ENCODE results near the gene UBXN6. TPM values are rescaled to one million over a fixed set of nuclear protein-coding genes. Genes with fewer than 3 reads are reported as not detected.
A peak's percentile ranks its signal among the peaks of the same experiment; 100 is the strongest.

UBXN6 gene
- polyA plus RNA-seq (ENCODE audit: insufficient read length), result 145 TPM

GRCh38 chr19:4457654-4458395, at the start of gene UBXN6:
Gene UBXN6, minus strand, starts transcription at chr19:4457794. Its CDS starts 97 bp downstream, at chr19:4457697.
- peak; percentile 96 for DNase-seq

- no peak for DNase-seq
These were observed 49.5 kb upstream of the UBXN6 start for GRCh38 chr19:4507150-4507452.

- no peak for DNase-seq
These were observed 49.0 kb upstream of the UBXN6 start for GRCh38 chr19:4506449-4507149.

- DNase-seq, result no peak
These were observed 48.2 kb upstream of the UBXN6 start for GRCh38 chr19:4505570-4506448.

- DNase-seq, result no peak
These were observed 47.4 kb upstream of the UBXN6 start for GRCh38 chr19:4504891-4505569.

GRCh38 chr19:4504297-4504701, 46.7 kb upstream of the UBXN6 start:
- peak; percentile 32 for DNase-seq

GRCh38 chr19:4503825-4504170, 46.2 kb upstream of the UBXN6 start:
- no peak for DNase-seq

GRCh38 chr19:4503132-4503824, 45.7 kb upstream of the UBXN6 start:
- no peak for DNase-seq

- no peak for DNase-seq
These were observed 44.9 kb upstream of the UBXN6 start for GRCh38 chr19:4502282-4503131.

- no peak for DNase-seq
These were observed 44.1 kb upstream of the UBXN6 start for GRCh38 chr19:4501691-4502090.

- no peak for DNase-seq
These were observed 43.4 kb upstream of the UBXN6 start for GRCh38 chr19:4500841-4501591.

- DNase-seq, result no peak
These were observed 42.3 kb upstream of the UBXN6 start for GRCh38 chr19:4499855-4500254.

GRCh38 chr19:4499318-4499717, 41.7 kb upstream of the UBXN6 start:
- no peak for DNase-seq

- no peak for DNase-seq
These were observed 41.1 kb upstream of the UBXN6 start for GRCh38 chr19:4498694-4499093.

GRCh38 chr19:4497770-4498389, 40.3 kb upstream of the UBXN6 start:
- DNase-seq, result no peak

- no peak for DNase-seq
These were observed 38.7 kb upstream of the UBXN6 start for GRCh38 chr19:4496304-4496703.

- no peak for DNase-seq
These were observed 37.9 kb upstream of the UBXN6 start for GRCh38 chr19:4495471-4495870.

- DNase-seq, result no peak
These were observed 37.1 kb upstream of the UBXN6 start for GRCh38 chr19:4494691-4495064.

- DNase-seq, result no peak
These were observed 36.5 kb upstream of the UBXN6 start for GRCh38 chr19:4493929-4494690.

All from hindlimb muscle (tissue), 1 donor.